Measurements from ENCODE around the gene TMEM170B. TPM values are rescaled to one million over a fixed set of nuclear protein-coding genes. Genes with fewer than 3 reads are reported as not detected.

The TMEM170B gene
- total and polyA plus RNA-seq, 2 of the 8 experiments (the other 6 are each of a cell fraction or from before 2014, with no cell fraction given) = 0.80 to 4.3 TPM

DNA sequence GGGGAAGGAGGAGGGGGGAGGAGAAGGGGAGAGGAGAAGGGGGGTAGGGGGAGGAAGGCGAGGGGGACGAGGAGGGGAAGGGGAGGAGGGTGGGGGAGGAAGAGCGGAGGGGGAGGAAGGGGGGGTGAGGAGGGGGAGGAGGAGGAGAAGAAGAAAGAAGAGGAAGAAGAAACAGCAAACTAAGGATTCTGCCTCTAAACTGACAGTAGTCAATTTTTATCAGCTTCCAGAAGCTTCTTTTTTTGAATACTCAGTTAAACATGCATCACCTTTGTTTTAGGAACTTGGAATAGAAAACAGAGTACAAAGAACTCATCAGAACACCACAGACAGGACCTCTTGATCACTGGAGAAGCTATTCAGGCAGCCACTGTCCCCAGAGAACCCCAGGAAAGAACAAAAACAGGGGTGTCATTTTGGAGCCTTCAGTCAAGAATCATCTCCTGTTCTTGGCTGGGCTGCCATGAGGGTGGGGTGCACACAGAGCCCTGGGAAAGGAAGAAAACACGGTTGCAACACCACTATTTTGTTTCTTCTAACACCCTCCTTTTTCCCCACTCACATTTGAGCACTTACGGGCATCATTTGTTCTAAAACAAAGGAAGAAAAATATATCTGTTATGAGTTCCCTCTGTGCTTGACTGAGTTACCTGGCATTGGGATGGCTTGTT, 67.4 kb downstream of the TMEM170B start:
- no peaks in the 10 kb centered on the region for H3K79me2 ChIP-seq (ENCODE audit: control insufficient read depth in 1 of 2, insufficient read depth in 2 of 2, low read length in 2 of 2)
- H2BK15ac ChIP-seq (ENCODE audit: low read length) = 0 out of 2 replicates have a peak overlapping the region, but pooled peaks have one; percentile 50
- H3K18ac ChIP-seq (ENCODE audit: extremely low read depth, low read length) = no peak overlapping the region
- H2BK120ac ChIP-seq (replicated peaks; ENCODE audit: low read depth, low read length) = no peak overlapping the region
- H3K4me2 ChIP-seq (ENCODE audit: insufficient read depth in 1 of 2, low read depth in 2 of 2, low read length in 2 of 2) = no peak overlapping the region
- H4K20me1 ChIP-seq (replicated peaks in 1 of 2; ENCODE audit: control insufficient read depth in 1 of 2, insufficient read depth in 2 of 2, low read length in 2 of 2) = no peaks in the 10 kb centered on the region
- no peak overlapping the region for H3K56ac ChIP-seq (replicated peaks; ENCODE audit: insufficient read length, low read depth, low read length)
- H3K4ac ChIP-seq (replicated peaks; ENCODE audit: insufficient read length, low read depth, low read length) = no peak overlapping the region
- H2AK5ac ChIP-seq (ENCODE audit: low read depth, low read length) = no peak overlapping the region
- H3K79me1 ChIP-seq (ENCODE audit: low read depth, low read length) = no peaks in the 10 kb centered on the region
- no peak for DNase-seq (ENCODE audit: low read depth in 1 of 2, low spot score in 2 of 2)
- no peak overlapping the region for H2AFZ ChIP-seq (ENCODE audit: low read length)
- H3K9me3 ChIP-seq (ENCODE audit: insufficient read depth in 2 of 2, low read depth in 1 of 2, low read length in 1 of 2) = no peaks in the 10 kb centered on the region
- H4K5ac ChIP-seq (ENCODE audit: insufficient read length, low read depth, low read length) = no peak overlapping the region
- ChIA-PET POLR2A (ENCODE audit: partially characterized antibody) (no interaction called here), CTCF (ENCODE audit: partially characterized antibody) (interaction anchor here (1.0 to 2.0 kb wide), 7 partner anchors 9 to 682 kb away, joined by 3 to 9 read pairs (median 4); no protein-coding TSS in a partner anchor)
- H2BK5ac ChIP-seq (ENCODE audit: low read depth, low read length) = no peak overlapping the region
- no peak overlapping the region for H2BK20ac ChIP-seq (ENCODE audit: low read length)
- H3K27ac ChIP-seq (ENCODE audit: low read depth, low read length) = no peak overlapping the region
- H3K4me1 ChIP-seq (replicated peaks in 1 of 4; ENCODE audit: control insufficient read depth in 3 of 4, insufficient read depth in 4 of 4, low read length in 3 of 4) = peaks cover 2 to 9% (median 6%) of the 10 kb centered on the region in 4 experiments; a peak in 6 of 7 replicates
- no peaks in the 10 kb centered on the region for H3K36me3 ChIP-seq (ENCODE audit: control insufficient read depth in 2 of 4, insufficient read depth in 4 of 4, low read length in 3 of 4)
- no peak overlapping the region for H3K14ac ChIP-seq (ENCODE audit: insufficient read length)
- H3K23me2 ChIP-seq (ENCODE audit: low read depth, low read length) = no peaks in the 10 kb centered on the region; the same call in 1 of the 2 replicates
- no peak overlapping the region for H3K9ac ChIP-seq (replicated peaks in 1 of 4; ENCODE audit: extremely low read depth in 1 of 4, low read depth in 3 of 4, low read length in 3 of 4)
- H4K8ac ChIP-seq (ENCODE audit: extremely low read depth, insufficient read depth, low read length) = no peak overlapping the region
- WGBS, 2 experiments (ENCODE audit: extremely low coverage in 1 of 2, insufficient coverage in 1 of 2, insufficient read length in 1 of 2, insufficient replicate concordance in 2 of 2, low coverage in 1 of 2, low lambda C conversion rate in 2 of 2, missing lambda C conversion rate in 1 of 2) = 41 to 100% methylated on average over 2 to 4 of the region's 5 CpGs
- no peak overlapping the region; the same call in 1 of the 2 replicates for H2BK12ac ChIP-seq (ENCODE audit: low read depth, low read length)
- no peak overlapping the region for H4K91ac ChIP-seq (replicated peaks; ENCODE audit: insufficient read length, low read length)
- no peak for FAIRE-seq
- H3K27me3 ChIP-seq (replicated peaks in 1 of 4; ENCODE audit: control insufficient read depth in 3 of 4, extremely low read depth in 1 of 4, insufficient read depth in 3 of 4, low read length in 3 of 4) = no peaks in the 10 kb centered on the region
- H3K4me3 ChIP-seq (ENCODE audit: extremely low read depth in 1 of 4, insufficient read depth in 2 of 4, low read depth in 3 of 4, low read length in 4 of 4) = no peak overlapping the region
- no peak overlapping the region for H3K23ac ChIP-seq (ENCODE audit: insufficient read length)
